Liver (tissue), 9 donors: ENCODE results near the gene MNAT1. TPM values are rescaled to one million over a fixed set of nuclear protein-coding genes. Genes with fewer than 3 reads are reported as not detected.
A peak's percentile ranks its signal among the peaks of the same experiment; 100 is the strongest.

Source experiments
- DNase-seq: peaks from one replicate; pipeline ENCODE4 v3.0.0-alpha.2; 2017; ENCODE audit warnings: low spot score
- H3K27ac ChIP-seq, 2 donors: one replicate each; pipeline ENCODE4 v1.7.0; 2013; ENCODE audit warnings: inconsistent platforms in 2 of 2, low read length in 2 of 2, control low read depth in 1 of 2, low read depth in 1 of 2, mild to moderate bottlenecking in 1 of 2
- H3K27me3 ChIP-seq, 4 donors: one replicate each; pipeline versions ENCODE4 v1.6.1 to v1.7.0; 2013; ENCODE audit warnings: low read length in 3 of 4, inconsistent platforms in 1 of 4, mild to moderate bottlenecking in 1 of 4, moderate library complexity in 1 of 4; ENCODE audit not compliant: control insufficient read depth in 4 of 4, insufficient read depth in 4 of 4
- H3K36me3 ChIP-seq, 4 donors: one replicate each; pipeline versions ENCODE4 v1.6.1 to v1.7.0; 2013; ENCODE audit warnings: low read length in 3 of 4, mild to moderate bottlenecking in 3 of 4, low read depth in 1 of 4, moderate library complexity in 1 of 4; ENCODE audit not compliant: control insufficient read depth in 4 of 4, insufficient read depth in 3 of 4
- H3K4me1 ChIP-seq, 4 donors: one replicate each; pipeline versions ENCODE4 v1.6.1 to v1.7.0; 2013; ENCODE audit warnings: low read length in 3 of 4, mild to moderate bottlenecking in 3 of 4, moderate library complexity in 1 of 4; ENCODE audit not compliant: control insufficient read depth in 4 of 4, insufficient read depth in 4 of 4
- H3K4me3 ChIP-seq, 3 donors: one replicate each; pipeline versions ENCODE4 v1.6.1 to v1.7.0; 2013; ENCODE audit warnings: low read length in 3 of 3, control low read depth in 1 of 3, low read depth in 1 of 3, mild to moderate bottlenecking in 1 of 3
- H3K9ac ChIP-seq, 2 donors: one replicate each; pipeline ENCODE4 v1.7.0; 2013; ENCODE audit warnings: low read length in 2 of 2, mild to moderate bottlenecking in 2 of 2, moderate library complexity in 2 of 2, control low read depth in 1 of 2, low read depth in 1 of 2
- H3K9me3 ChIP-seq, 4 donors: one replicate each; pipeline versions ENCODE4 v1.6.1 to v1.7.0; 2013; ENCODE audit warnings: low read length in 3 of 4; ENCODE audit not compliant: control insufficient read depth in 4 of 4
- EGR1 ChIP-seq, 2 donors: IDR thresholded peaks; 2 replicates each; pipeline ENCODE4 v1.6.1; 2016 to 2018; ENCODE audit warnings: antibody characterized with exemption in 2 of 2, low read depth in 2 of 2
- FOXA1 ChIP-seq: IDR thresholded peaks from 2 replicates; pipeline ENCODE4 v1.6.1; 2016; ENCODE audit warnings: antibody characterized with exemption
- FOXA2 ChIP-seq: IDR thresholded peaks from 2 replicates; pipeline ENCODE4 v1.6.1; 2016; ENCODE audit warnings: antibody characterized with exemption
- GABPA ChIP-seq, 2 donors: IDR thresholded peaks in 1 of 2; conservative IDR thresholded peaks in 1 of 2; 2 replicates each; pipeline ENCODE4 v1.6.1; 2016; ENCODE audit warnings: antibody characterized with exemption in 2 of 2, mild to moderate bottlenecking in 1 of 2, moderate library complexity in 1 of 2
- HNF4A ChIP-seq, 2 donors: conservative IDR thresholded peaks; 2 replicates each; pipeline ENCODE4 v1.6.1; 2016; ENCODE audit warnings: antibody characterized with exemption in 2 of 2, mild to moderate bottlenecking in 2 of 2
- NR2F2 ChIP-seq: IDR thresholded peaks from 2 replicates; pipeline ENCODE4 v1.6.1; 2016; ENCODE audit warnings: antibody characterized with exemption
- RAD21 ChIP-seq, 2 donors: IDR thresholded peaks; 2 replicates each; pipeline ENCODE4 v1.6.1; 2016; ENCODE audit warnings: antibody characterized with exemption in 2 of 2, mild to moderate bottlenecking in 2 of 2
- RXRA ChIP-seq, 2 donors: IDR thresholded peaks; 2 replicates each; pipeline ENCODE4 v1.6.1; 2017 to 2018; ENCODE audit warnings: antibody characterized with exemption in 2 of 2, mild to moderate bottlenecking in 1 of 2
- TAF1 ChIP-seq: conservative IDR thresholded peaks from 2 replicates; pipeline ENCODE4 v1.6.1; 2016; ENCODE audit warnings: antibody characterized with exemption, mild to moderate bottlenecking
- YY1 ChIP-seq: IDR thresholded peaks from 2 replicates; pipeline ENCODE4 v1.6.1; 2016; ENCODE audit warnings: antibody characterized with exemption, mild to moderate bottlenecking
- WGBS: extraction: QIAGEN DNeasy Blood & Tissue Kit; methylation state at CpG from one replicate; pipeline ENCODE4 v1.1.7; 2013; 5-methylcytosine and 5-hydroxymethylcytosine counted together
- polyA plus RNA-seq, 2 donors: library from polyadenylated mRNA; stranded (reverse) in 1 of 2; unstranded in 1 of 2; fragments of 200-250 nt in 1 of 2; fragments of >200 nt in 1 of 2; fragmentation: Nextera tagmentation in 1 of 2; extraction: Ambion mirVana in 1 of 2; gene quantifications; one replicate each; pipeline versions ENCODE4 v1.2.1 to v1.2.3, GENCODE V29; 2013 to 2015
- total RNA-seq, 2 donors: library from RNA; depleted of rRNA; stranded (reverse); fragments of >200 nt; gene quantifications; one replicate each; pipeline ENCODE4 v1.2.3, GENCODE V29; 2014
- TF ChIP-seq, protein P1 (sequence below): IDR thresholded peaks from 2 replicates; pipeline ENCODE4 v1.6.1; 2016; ENCODE audit warnings: antibody characterized with exemption
- TF ChIP-seq, protein P2 (sequence below): IDR thresholded peaks from 2 replicates; pipeline ENCODE4 v1.6.1; 2016; ENCODE audit warnings: antibody characterized with exemption
- TF ChIP-seq, protein P3 (sequence below): fragments of 150-350 bp; IDR thresholded peaks from 2 replicates; pipeline ENCODE4 v1.5.1; 2017; ENCODE audit warnings: improper control_type of control experiment, low read depth, low read length; ENCODE audit not compliant: missing input control
- TF ChIP-seq, protein P4 (sequence below): IDR thresholded peaks from 2 replicates; pipeline ENCODE4 v1.6.1; 2016; ENCODE audit warnings: antibody characterized with exemption, mild to moderate bottlenecking
- donor health status: healthy.
- donor health status: healthy.
- donor health status: healthy.
- donor health status: healthy.
- donor health status: healthy.

Gene MNAT1
- total and polyA plus RNA-seq, 4 donors = 8.9 to 18.5 (median 14.6) TPM

DNA sequence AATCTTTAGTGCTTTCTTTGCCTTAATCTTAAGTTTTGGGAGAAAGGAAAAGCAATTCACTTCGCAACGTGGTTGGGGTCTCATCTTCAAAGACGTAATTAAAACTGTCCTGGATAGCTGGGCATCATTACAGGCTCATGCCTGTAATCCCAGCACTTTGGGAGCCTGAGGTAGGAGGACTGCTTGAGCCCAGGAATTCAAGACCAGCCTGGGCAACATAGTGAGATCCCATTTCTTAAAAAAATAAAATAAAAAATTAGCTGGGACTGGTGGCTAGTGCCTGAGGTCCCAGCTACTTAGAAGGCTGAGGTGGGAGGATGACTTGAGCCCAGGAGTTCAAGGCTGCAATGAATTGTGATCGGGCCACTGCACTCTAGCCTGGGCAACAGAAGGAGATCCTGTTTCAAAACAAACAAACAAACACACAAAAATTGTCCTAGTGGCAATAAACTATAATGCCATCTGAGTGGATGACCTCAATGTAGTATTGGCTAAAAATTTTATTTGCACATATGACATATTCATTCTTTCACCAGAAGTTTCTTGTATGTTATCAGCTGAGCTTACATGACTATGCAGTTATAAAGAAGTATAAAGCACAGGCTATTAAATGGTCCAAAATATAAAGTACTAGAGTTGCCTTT is 1.6 kb upstream of the MNAT1 start (continued):
- TF ChIP-seq, protein P1, sequence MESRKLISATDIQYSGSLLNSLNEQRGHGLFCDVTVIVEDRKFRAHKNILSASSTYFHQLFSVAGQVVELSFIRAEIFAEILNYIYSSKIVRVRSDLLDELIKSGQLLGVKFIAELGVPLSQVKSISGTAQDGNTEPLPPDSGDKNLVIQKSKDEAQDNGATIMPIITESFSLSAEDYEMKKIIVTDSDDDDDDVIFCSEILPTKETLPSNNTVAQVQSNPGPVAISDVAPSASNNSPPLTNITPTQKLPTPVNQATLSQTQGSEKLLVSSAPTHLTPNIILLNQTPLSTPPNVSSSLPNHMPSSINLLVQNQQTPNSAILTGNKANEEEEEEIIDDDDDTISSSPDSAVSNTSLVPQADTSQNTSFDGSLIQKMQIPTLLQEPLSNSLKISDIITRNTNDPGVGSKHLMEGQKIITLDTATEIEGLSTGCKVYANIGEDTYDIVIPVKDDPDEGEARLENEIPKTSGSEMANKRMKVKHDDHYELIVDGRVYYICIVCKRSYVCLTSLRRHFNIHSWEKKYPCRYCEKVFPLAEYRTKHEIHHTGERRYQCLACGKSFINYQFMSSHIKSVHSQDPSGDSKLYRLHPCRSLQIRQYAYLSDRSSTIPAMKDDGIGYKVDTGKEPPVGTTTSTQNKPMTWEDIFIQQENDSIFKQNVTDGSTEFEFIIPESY = no peak
- TF ChIP-seq GABPA (IDR thresholded peaks at IDR 0.05 in 1 of 2, conservative IDR thresholded peaks at IDR 0.05 in 1 of 2) (no peak), HNF4A (conservative IDR thresholded peaks at IDR 0.05) (no peak)
- TF ChIP-seq, protein P2, sequence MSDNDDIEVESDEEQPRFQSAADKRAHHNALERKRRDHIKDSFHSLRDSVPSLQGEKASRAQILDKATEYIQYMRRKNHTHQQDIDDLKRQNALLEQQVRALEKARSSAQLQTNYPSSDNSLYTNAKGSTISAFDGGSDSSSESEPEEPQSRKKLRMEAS = no peak

DNA sequence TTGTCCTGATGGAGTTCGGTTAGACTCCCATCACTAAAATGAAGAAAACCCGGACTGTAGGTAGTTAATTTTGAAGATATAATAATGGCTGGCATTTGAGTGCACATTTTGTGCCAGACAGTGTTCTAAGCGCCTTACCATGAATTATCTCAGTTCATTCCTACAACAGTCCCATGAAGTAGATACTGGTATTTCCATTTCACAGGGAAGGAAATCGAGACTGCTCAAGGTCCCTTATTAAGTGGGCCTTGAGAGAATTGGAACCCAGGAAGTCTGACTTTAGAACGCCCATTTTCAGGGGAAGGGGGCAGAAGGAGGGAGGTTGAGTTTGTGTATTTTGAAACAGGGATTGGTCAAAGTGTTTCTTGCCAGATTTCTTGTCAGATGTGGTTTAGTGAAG is 855 bp downstream of the MNAT1 start:
- TF ChIP-seq FOXA2 = no peak
- TF ChIP-seq YY1 = no peak
- no peak for TF ChIP-seq RXRA (IDR thresholded peaks at IDR 0.05)
- TF ChIP-seq RAD21 (IDR thresholded peaks at IDR 0.05) = no peak
- TF ChIP-seq HNF4A (conservative IDR thresholded peaks at IDR 0.05) = no peak
- TF ChIP-seq, protein P1 = no peak
- TF ChIP-seq, protein P2 = no peak

DNA sequence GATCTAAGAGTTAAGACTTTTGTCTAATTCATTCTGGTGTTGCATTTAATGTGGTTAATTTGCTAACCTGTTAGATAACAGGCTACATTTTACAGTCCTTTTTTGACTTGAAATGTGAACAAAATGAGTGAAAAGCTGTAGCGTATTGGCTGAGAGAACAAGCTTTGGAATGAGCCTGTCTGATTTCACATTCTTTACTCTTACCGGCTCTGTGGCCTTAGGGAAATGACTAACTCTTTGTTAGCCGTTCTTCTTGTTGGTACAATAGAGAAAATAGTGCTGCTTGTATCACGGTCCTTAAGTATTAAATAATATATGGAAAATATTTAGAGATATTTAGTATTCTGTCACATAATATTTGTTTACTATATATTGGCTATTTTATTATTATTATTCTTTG is 1.9 kb downstream of the MNAT1 start:
- no peak overlapping the region for H3K9ac ChIP-seq
- TF ChIP-seq TAF1 (no peak), FOXA1 (no peak), FOXA2 (no peak), EGR1 (IDR thresholded peaks at IDR 0.05; ENCODE audit: low read depth in 2 of 2) (no peak), RXRA (IDR thresholded peaks at IDR 0.05) (no peak), YY1 (no peak), GABPA (IDR thresholded peaks at IDR 0.05 in 1 of 2, conservative IDR thresholded peaks at IDR 0.05 in 1 of 2) (no peak), NR2F2 (no peak)
- TF ChIP-seq, protein P3, sequence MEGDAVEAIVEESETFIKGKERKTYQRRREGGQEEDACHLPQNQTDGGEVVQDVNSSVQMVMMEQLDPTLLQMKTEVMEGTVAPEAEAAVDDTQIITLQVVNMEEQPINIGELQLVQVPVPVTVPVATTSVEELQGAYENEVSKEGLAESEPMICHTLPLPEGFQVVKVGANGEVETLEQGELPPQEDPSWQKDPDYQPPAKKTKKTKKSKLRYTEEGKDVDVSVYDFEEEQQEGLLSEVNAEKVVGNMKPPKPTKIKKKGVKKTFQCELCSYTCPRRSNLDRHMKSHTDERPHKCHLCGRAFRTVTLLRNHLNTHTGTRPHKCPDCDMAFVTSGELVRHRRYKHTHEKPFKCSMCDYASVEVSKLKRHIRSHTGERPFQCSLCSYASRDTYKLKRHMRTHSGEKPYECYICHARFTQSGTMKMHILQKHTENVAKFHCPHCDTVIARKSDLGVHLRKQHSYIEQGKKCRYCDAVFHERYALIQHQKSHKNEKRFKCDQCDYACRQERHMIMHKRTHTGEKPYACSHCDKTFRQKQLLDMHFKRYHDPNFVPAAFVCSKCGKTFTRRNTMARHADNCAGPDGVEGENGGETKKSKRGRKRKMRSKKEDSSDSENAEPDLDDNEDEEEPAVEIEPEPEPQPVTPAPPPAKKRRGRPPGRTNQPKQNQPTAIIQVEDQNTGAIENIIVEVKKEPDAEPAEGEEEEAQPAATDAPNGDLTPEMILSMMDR = no peak
- TF ChIP-seq, protein P2 = no peak
- TF ChIP-seq, protein P4, sequence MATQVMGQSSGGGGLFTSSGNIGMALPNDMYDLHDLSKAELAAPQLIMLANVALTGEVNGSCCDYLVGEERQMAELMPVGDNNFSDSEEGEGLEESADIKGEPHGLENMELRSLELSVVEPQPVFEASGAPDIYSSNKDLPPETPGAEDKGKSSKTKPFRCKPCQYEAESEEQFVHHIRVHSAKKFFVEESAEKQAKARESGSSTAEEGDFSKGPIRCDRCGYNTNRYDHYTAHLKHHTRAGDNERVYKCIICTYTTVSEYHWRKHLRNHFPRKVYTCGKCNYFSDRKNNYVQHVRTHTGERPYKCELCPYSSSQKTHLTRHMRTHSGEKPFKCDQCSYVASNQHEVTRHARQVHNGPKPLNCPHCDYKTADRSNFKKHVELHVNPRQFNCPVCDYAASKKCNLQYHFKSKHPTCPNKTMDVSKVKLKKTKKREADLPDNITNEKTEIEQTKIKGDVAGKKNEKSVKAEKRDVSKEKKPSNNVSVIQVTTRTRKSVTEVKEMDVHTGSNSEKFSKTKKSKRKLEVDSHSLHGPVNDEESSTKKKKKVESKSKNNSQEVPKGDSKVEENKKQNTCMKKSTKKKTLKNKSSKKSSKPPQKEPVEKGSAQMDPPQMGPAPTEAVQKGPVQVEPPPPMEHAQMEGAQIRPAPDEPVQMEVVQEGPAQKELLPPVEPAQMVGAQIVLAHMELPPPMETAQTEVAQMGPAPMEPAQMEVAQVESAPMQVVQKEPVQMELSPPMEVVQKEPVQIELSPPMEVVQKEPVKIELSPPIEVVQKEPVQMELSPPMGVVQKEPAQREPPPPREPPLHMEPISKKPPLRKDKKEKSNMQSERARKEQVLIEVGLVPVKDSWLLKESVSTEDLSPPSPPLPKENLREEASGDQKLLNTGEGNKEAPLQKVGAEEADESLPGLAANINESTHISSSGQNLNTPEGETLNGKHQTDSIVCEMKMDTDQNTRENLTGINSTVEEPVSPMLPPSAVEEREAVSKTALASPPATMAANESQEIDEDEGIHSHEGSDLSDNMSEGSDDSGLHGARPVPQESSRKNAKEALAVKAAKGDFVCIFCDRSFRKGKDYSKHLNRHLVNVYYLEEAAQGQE = no peak
- H3K4me1 ChIP-seq = peaks cover 4 to 18% (median 11%) of the 10 kb centered on the region in 4 donors
- H3K9me3 ChIP-seq = no peaks in the 10 kb centered on the region
- H3K4me3 ChIP-seq = no peak overlapping the region
- DNase-seq = no peak
- H3K27me3 ChIP-seq = no peaks in the 10 kb centered on the region
- WGBS = 46% methylated on average over 4 of the region's 4 CpGs
- H3K36me3 ChIP-seq = no peaks in the 10 kb centered on the region
- H3K27ac ChIP-seq = no peak overlapping the region

More for the DNA sequence above, 855 bp downstream of the MNAT1 start:
- Histone ChIP-seq H3K27me3 (no peaks in the 10 kb centered on the region), H3K36me3 (no peaks in the 10 kb centered on the region), H3K9me3 (no peaks in the 10 kb centered on the region), H3K4me3 (peak overlapping the region; percentile 69 to 99 (median 87)), H3K9ac (peak overlapping the region; percentile 49 to 82), H3K4me1 (peaks cover 4 to 18% (median 11%) of the 10 kb centered on the region in 4 donors), H3K27ac (no peak overlapping the region)
- WGBS = 15% methylated on average over 5 of the region's 5 CpGs
- no peak for DNase-seq
